ENCODE data around the gene PKP3.

DNA sequence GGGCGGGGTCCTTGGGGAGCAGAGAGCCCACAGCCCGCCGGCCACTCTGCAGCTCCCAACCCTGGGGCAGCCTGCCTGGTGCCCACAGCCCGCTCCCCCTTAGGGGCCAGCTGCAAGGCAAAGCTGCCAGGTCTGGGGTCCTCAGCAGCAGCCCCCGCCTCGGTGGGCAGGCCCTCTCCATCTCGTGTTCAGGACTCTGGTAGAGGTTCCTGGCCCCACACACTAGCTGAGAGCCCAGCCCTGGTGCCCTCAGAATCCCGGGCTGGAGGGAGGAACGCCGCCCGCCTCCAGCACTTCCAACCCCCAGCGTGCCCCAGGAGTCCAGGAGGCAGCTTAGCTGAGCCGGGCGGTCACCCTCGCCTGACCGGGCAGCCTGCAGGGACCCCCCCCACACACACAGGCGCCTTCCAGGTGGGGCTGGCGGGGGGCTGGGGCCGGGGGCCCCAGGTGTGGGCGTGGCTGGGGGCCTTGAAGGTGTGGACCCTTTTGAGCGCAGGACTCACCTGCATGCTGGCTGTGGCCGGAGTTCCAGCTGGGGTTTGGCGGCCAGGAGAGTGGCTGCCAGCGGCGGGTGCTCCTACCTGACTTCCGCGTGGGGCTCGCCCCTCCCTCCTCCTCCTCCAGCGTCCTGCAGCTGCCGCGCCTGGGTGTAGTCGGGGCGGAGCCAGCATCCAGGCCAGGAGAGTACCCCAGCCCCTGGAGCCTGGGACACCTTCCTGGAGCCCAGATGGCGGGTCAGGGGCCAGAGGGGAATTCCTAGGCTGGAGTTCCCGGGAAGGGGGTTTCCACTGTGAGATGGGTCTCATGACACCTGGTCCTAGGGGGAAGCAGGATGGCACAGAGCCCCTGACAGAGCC, 47.6 kb downstream of the PKP3 start, which contains the start of gene ANO9:
- TF ChIP-seq, protein P1, sequence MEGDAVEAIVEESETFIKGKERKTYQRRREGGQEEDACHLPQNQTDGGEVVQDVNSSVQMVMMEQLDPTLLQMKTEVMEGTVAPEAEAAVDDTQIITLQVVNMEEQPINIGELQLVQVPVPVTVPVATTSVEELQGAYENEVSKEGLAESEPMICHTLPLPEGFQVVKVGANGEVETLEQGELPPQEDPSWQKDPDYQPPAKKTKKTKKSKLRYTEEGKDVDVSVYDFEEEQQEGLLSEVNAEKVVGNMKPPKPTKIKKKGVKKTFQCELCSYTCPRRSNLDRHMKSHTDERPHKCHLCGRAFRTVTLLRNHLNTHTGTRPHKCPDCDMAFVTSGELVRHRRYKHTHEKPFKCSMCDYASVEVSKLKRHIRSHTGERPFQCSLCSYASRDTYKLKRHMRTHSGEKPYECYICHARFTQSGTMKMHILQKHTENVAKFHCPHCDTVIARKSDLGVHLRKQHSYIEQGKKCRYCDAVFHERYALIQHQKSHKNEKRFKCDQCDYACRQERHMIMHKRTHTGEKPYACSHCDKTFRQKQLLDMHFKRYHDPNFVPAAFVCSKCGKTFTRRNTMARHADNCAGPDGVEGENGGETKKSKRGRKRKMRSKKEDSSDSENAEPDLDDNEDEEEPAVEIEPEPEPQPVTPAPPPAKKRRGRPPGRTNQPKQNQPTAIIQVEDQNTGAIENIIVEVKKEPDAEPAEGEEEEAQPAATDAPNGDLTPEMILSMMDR (IDR thresholded peaks at IDR 0.05): no peak
- no peak for TF ChIP-seq POLR2AphosphoS5 (IDR thresholded peaks at IDR 0.05; ENCODE audit: insufficient read depth in 1 of 2, low read depth in 1 of 2)

Data from vagina (tissue), 2 donors.